K562 (cell line): ENCODE results near the gene PDCD11. TPM values are rescaled to one million over a fixed set of nuclear protein-coding genes. Genes with fewer than 3 reads are reported as not detected.

ENCODE experiments used
- ATAC-seq: fragments of 200-7000 bp; cut with Tn5 transposase; 3 replicates; pipeline ENCODE4 v1.9.1; 2020; ENCODE audit warnings: moderate library complexity
- BruUV-seq: library from RNA; stranded (reverse); fragments of 400-500 nt; replicated peaks from 2 replicates; lab custom pipeline; 2021; lab: Mats Ljungman, UMichigan
- CTCF ChIA-PET: fragments of 300-600 bp; formaldehyde crosslinking; extraction: SDS; loops from one replicate; lab custom pipeline; 2021; ENCODE audit warnings: low intra/inter-chr PET ratio; lab: Yijun Ruan, JAX
- POLR2A ChIA-PET: fragments of 300-600, 350-650 bp; sonication (Branson Sonifier 250); formaldehyde crosslinking; extraction: SDS; loops from one replicate; lab custom pipeline; 2021; ENCODE audit warnings: antibody characterized with exemption, inconsistent platforms; lab: Yijun Ruan, JAX
- DNase-seq, 4 experiments: peaks; one replicate each; pipeline versions ENCODE4 v3.0.0 to v3.0.0-alpha.2; 2011 to 2018; ENCODE audit warnings: low spot score in 3 of 4, mixed read lengths in 3 of 4; ENCODE audit errors: extremely low read depth in 1 of 4
- FAIRE-seq: peaks from 2 replicates; lab custom pipeline; 2011; peaks lifted over from hg19 to GRCh38; lab: Jason Lieb, UNC
- H2AFZ ChIP-seq: 2 replicates; pipeline ENCODE4 v1.6.0; 2011; ENCODE audit warnings: low read depth, low read length, control low read depth, inconsistent platforms
- H3K27ac ChIP-seq: fragments of 200-600 bp; 3 replicates; pipeline ENCODE4 v1.8.0; 2011; ENCODE audit warnings: low read depth, mild to moderate bottlenecking, control low read depth, inconsistent platforms, low read length, moderate library complexity, mixed read lengths; ENCODE audit errors: extremely low read depth
- H3K27me3 ChIP-seq, 2 experiments: fragments of 300-600 bp in 1 of 2; 2 replicates in 1 of 2; 3 replicates in 1 of 2; pipeline versions ENCODE4 v1.6.0 to v1.8.0; 2011; ENCODE audit warnings: inconsistent platforms in 2 of 2, low read length in 2 of 2, mild to moderate bottlenecking in 1 of 2, mixed read lengths in 1 of 2, moderate library complexity in 1 of 2; ENCODE audit not compliant: control insufficient read depth in 2 of 2, insufficient read depth in 2 of 2
- H3K36me3 ChIP-seq: fragments of 300-600 bp; 3 replicates; pipeline ENCODE4 v1.8.0; 2011; ENCODE audit warnings: mild to moderate bottlenecking, low read length, inconsistent platforms; ENCODE audit not compliant: control insufficient read depth, insufficient read depth
- H3K4me1 ChIP-seq, 2 experiments: fragments of 200-600 bp in 1 of 2; replicated peaks in 1 of 2; 2 replicates in 1 of 2; 3 replicates in 1 of 2; pipeline versions ENCODE4 v1.5.1 to v1.8.0; 2011; ENCODE audit warnings: inconsistent platforms in 2 of 2, low read length in 2 of 2, mild to moderate bottlenecking in 1 of 2, mixed read lengths in 1 of 2, moderate library complexity in 1 of 2; ENCODE audit not compliant: control insufficient read depth in 2 of 2, insufficient read depth in 2 of 2
- H3K4me2 ChIP-seq: 2 replicates; pipeline ENCODE4 v1.6.1; 2011; ENCODE audit warnings: low read length, control low read depth, inconsistent platforms, mixed read lengths; ENCODE audit not compliant: insufficient read depth
- H3K4me3 ChIP-seq: fragments of 200-600 bp; sonication (generic), shearing (Covaris generic); 2 replicates; pipeline ENCODE4 v1.5.1; 2016; ENCODE audit warnings: control low read depth, inconsistent platforms
- H3K79me2 ChIP-seq: fragments of 200-600 bp; 3 replicates; pipeline ENCODE4 v1.8.0; 2011; ENCODE audit warnings: low read length, inconsistent platforms; ENCODE audit not compliant: control insufficient read depth, insufficient read depth
- H3K9ac ChIP-seq, 2 experiments: 2 replicates each; pipeline versions ENCODE4 v1.6.0 to v1.6.1; 2011; ENCODE audit warnings: low read depth in 2 of 2, low read length in 2 of 2, control low read depth in 1 of 2, inconsistent platforms in 1 of 2, mild to moderate bottlenecking in 1 of 2, mixed read lengths in 1 of 2; ENCODE audit not compliant: insufficient read depth in 1 of 2
- H3K9me1 ChIP-seq: one replicate; pipeline ENCODE4 v1.6.0; 2011; ENCODE audit warnings: inconsistent platforms, mild to moderate bottlenecking, low read length, moderate library complexity; ENCODE audit not compliant: control insufficient read depth, insufficient read depth
- H3K9me3 ChIP-seq: replicated peaks from 2 replicates; pipeline ENCODE4 v1.5.1; 2011; ENCODE audit warnings: low read depth, low read length, inconsistent platforms; ENCODE audit not compliant: control insufficient read depth, insufficient read depth
- H4K20me1 ChIP-seq: replicated peaks from 2 replicates; pipeline ENCODE4 v1.6.1; 2011; ENCODE audit warnings: low read length, inconsistent platforms, mixed read lengths; ENCODE audit not compliant: control insufficient read depth, insufficient read depth
- E2F1 ChIP-seq: sonication (generic); formaldehyde crosslinking; IDR thresholded peaks from 2 replicates; pipeline ENCODE4 v1.8.1; 2023; ENCODE audit warnings: mild to moderate bottlenecking, missing genetic modification reagents, moderate library complexity
- JUND ChIP-seq, 2 experiments: IDR thresholded peaks; 2 replicates in 1 of 2; 3 replicates in 1 of 2; pipeline ENCODE4 v1.6.1; 2011; ENCODE audit warnings: borderline replicate concordance in 2 of 2, low read depth in 2 of 2, low read length in 2 of 2, improper control_type of control experiment in 1 of 2, missing biosample characterization in 1 of 2, missing genetic modification characterization in 1 of 2, missing genetic modification reagents in 1 of 2
- PKNOX1 ChIP-seq: fragments of 450-650 bp; IDR thresholded peaks from 2 replicates; pipeline ENCODE4 v1.6.1; 2016
- SP2 ChIP-seq: IDR thresholded peaks from 2 replicates; pipeline ENCODE4 v1.6.1; 2011; ENCODE audit warnings: mild to moderate bottlenecking, low read depth, low read length, moderate library complexity; ENCODE audit not compliant: poor library complexity, severe bottlenecking; ENCODE audit errors: extremely low read depth
- SUPT5H ChIP-seq: fragments of 450-650 bp; IDR thresholded peaks from 2 replicates; pipeline ENCODE4 v1.6.1; 2016
- ZBTB9 ChIP-seq: fragments of 450-650 bp; formaldehyde crosslinking; IDR thresholded peaks from 2 replicates; pipeline ENCODE4 v1.4.0; 2020; ENCODE audit warnings: mild to moderate bottlenecking, moderate library complexity
- ZHX1 ChIP-seq: fragments of 150-350 bp; conservative IDR thresholded peaks from 2 replicates; pipeline ENCODE4 v1.6.1; 2014; ENCODE audit warnings: low read length
- ZNF41 ChIP-seq: fragments of 250-450 bp; sonication (Bioruptor Pico); conservative IDR thresholded peaks from 2 replicates; pipeline ENCODE4 v1.4.0; 2020; ENCODE audit warnings: mild to moderate bottlenecking
- WGBS: fragments of 100-300 bp; shearing (Covaris generic); methylation state at CpG from one replicate; pipeline ENCODE4 v1.1.6; 2016; ENCODE audit warnings: low coverage, mixed read lengths; ENCODE audit not compliant: insufficient coverage; ENCODE audit errors: missing lambda C conversion rate; 5-methylcytosine and 5-hydroxymethylcytosine counted together
- in situ Hi-C: fragments of 300-500 bp; cut with MboI; formaldehyde crosslinking; loops from 4 replicates; pipeline ENCODE4 v1.15.0; 2018; ENCODE audit warnings: inconsistent platforms, mixed read lengths
- intact Hi-C: fragments of 100-400 bp; cut with micrococcal nuclease; formaldehyde crosslinking; loops from 2 replicates; pipeline ENCODE4 v1.14.2; 2022
- polyA plus RNA-seq, 8 experiments: library from polyadenylated mRNA; depleted of rRNA in 4 of 8; stranded (reverse) in 5 of 8; unstranded in 3 of 8; fragments of >200 nt; fragmentation: Nextera tagmentation in 2 of 8; fragmentation: Illumina TruSeq in 1 of 8; extraction: Ambion mirVana in 2 of 8; extraction: Trizol in 1 of 8; gene quantifications; 2 replicates each; pipeline versions ENCODE4 v1.2.1 to v1.2.3, GENCODE V29; 2011 to 2014; ENCODE audit warnings: inconsistent platforms in 1 of 8, missing spikeins in 1 of 8
- total RNA-seq, 7 experiments: library from RNA; depleted of rRNA in 6 of 7; stranded (reverse); fragments of >200 nt in 6 of 7; fragmentation: Illumina TruSeq in 2 of 7; extraction: Trizol in 2 of 7; gene quantifications; 2 replicates each; pipeline versions ENCODE4 v1.2.1 to v1.2.3, GENCODE V29; 2011 to 2021; ENCODE audit warnings: low replicate concordance in 1 of 7

The PDCD11 gene
- total and polyA plus RNA-seq, 9 of the 15 experiments (the other 6 are each of a cell fraction or from before 2014, with no cell fraction given) = 14.8 to 73.8 (median 50.0) TPM

GRCh38 chr10:103445366-103445765, 48.9 kb downstream of the PDCD11 start (continued):
- TF ChIP-seq SP2 = no peak

- H2AFZ ChIP-seq = no peak overlapping the region
- POLR2A ChIA-PET = interaction anchor here (0.7 kb wide), 1 partner anchor 391 kb away, joined by 3 read pairs; no protein-coding TSS in a partner anchor
- H3K4me2 ChIP-seq = no peak overlapping the region
- no peak overlapping the region for H3K27ac ChIP-seq
- FAIRE-seq (no peak), ATAC-seq (no peak), DNase-seq (no peak)
- no peak overlapping the region for H3K4me3 ChIP-seq
- H4K20me1 ChIP-seq = 0 out of 2 replicates have a peak, but pooled peaks cover 3% of the 10 kb centered on the region
- H3K27me3 ChIP-seq = no peaks in the 10 kb centered on the region
- intact Hi-C loops = no loop called here
- H3K9me3 ChIP-seq = no peaks in the 10 kb centered on the region
- in situ Hi-C loops = no loop called here
- no peak overlapping the region for H3K9ac ChIP-seq
- H3K79me2 ChIP-seq = no peaks in the 10 kb centered on the region
- peaks cover 0 to 7% of the 10 kb centered on the region in 2 experiments; a peak in 2 of 5 replicates for H3K4me1 ChIP-seq
- TSS peak; percentile 56 for BruUV-seq
- no peaks in the 10 kb centered on the region for H3K9me1 ChIP-seq
- CTCF ChIA-PET = no interaction called here
- 76% methylated on average over 5 of the region's 12 CpGs for WGBS
- H3K36me3 ChIP-seq = peaks cover 67% of the 10 kb centered on the region; the same call in 2 of the 3 replicates
- TF ChIP-seq JUND (IDR thresholded peaks at IDR 0.05; ENCODE audit: borderline replicate concordance, low read depth, low read length) (no peak), JUND (tag; IDR thresholded peaks at IDR 0.05; ENCODE audit: borderline replicate concordance, low read depth, low read length) (no peak), ZBTB9 (no peak), ZNF41 (CRISPR knock-in tag) (no peak), E2F1 (no peak), ZHX1 (no peak), PKNOX1 (no peak), SUPT5H (no peak)
Observed at GRCh38 chr10:103445767-103446567, 49.5 kb downstream of the PDCD11 start.
